SU-DHL-6 (cell line): ENCODE results near the gene COG4.

Experiments used
- CTCF ChIP-seq: fragments of 200-600 bp; sonication (generic); IDR thresholded peaks from one replicate; pipeline ENCODE4 v1.5.1; 2017; ENCODE audit warnings: antibody characterized with exemption, mild to moderate bottlenecking, low read length, moderate library complexity; ENCODE audit not compliant: insufficient read depth, poor library complexity, severe bottlenecking
- EZH2phosphoT487 ChIP-seq: fragments of 200-600 bp; sonication (generic), shearing (Covaris generic); conservative IDR thresholded peaks from 2 replicates; pipeline ENCODE4 v1.6.1; 2018; ENCODE audit warnings: mild to moderate bottlenecking, antibody characterized with exemption, low read length, moderate library complexity, mixed read lengths

GRCh38 chr16:70526403-70526802, 3.0 kb upstream of the COG4 start:
- no peak for TF ChIP-seq CTCF
- TF ChIP-seq EZH2phosphoT487, result no peak
